Caco-2 (cell line): ENCODE data around the gene GALNT14. TPM values are rescaled to one million over a fixed set of nuclear protein-coding genes. Genes with fewer than 3 reads are reported as not detected.

Experiments
- BruUV-seq: library from RNA; stranded (reverse); fragments of 400-500 nt; replicated peaks from 2 replicates; lab custom pipeline; 2021; lab: Mats Ljungman, UMichigan
- CTCF ChIA-PET: fragments of 300-600 bp; sonication (Branson Sonifier 250); formaldehyde crosslinking; loops from one replicate; lab custom pipeline; 2022; ENCODE audit warnings: antibody characterized with exemption; lab: Charles Lee
- POLR2A ChIA-PET: fragments of 300-600 bp; sonication (Branson Sonifier 250); formaldehyde crosslinking; loops from one replicate; lab custom pipeline; 2022; ENCODE audit warnings: antibody characterized with exemption; lab: Charles Lee
- DNase-seq, 2 experiments: peaks; one replicate each; pipeline versions ENCODE4 v3.0.0 to v3.0.0-alpha.2; 2020 to 2022
- H3K27me3 ChIP-seq: replicated peaks from 2 replicates; pipeline ENCODE4 v1.6.0; 2011; ENCODE audit warnings: low read length; ENCODE audit not compliant: control insufficient read depth, insufficient read depth
- H3K36me3 ChIP-seq: 2 replicates; pipeline ENCODE4 v1.5.1; 2011; ENCODE audit warnings: low read length; ENCODE audit not compliant: control insufficient read depth, insufficient read depth
- H3K4me1 ChIP-seq: fragments of 250-450 bp; sonication (Bioruptor Pico); 2 replicates; pipeline ENCODE4 v1.5.1; 2020; ENCODE audit warnings: mild to moderate bottlenecking
- H3K4me3 ChIP-seq: 2 replicates; pipeline ENCODE4 v1.5.1; 2011; ENCODE audit warnings: low read depth, mild to moderate bottlenecking, control low read depth, low read length
- H3K9me3 ChIP-seq: fragments of 250-450 bp; sonication (Bioruptor Pico); 2 replicates; pipeline ENCODE4 v1.5.1; 2020; ENCODE audit warnings: mild to moderate bottlenecking, moderate library complexity
- H3K27ac Mint-ChIP-seq: one replicate; pipeline ENCODE4 v1.8.0; 2022; ENCODE audit warnings: mixed read lengths; ENCODE audit not compliant: unreplicated experiment
- H3K27me3 Mint-ChIP-seq: one replicate; pipeline ENCODE4 v1.8.0; 2022; ENCODE audit warnings: mixed read lengths; ENCODE audit not compliant: insufficient read depth, unreplicated experiment
- H3K36me3 Mint-ChIP-seq: one replicate; pipeline ENCODE4 v1.8.0; 2022; ENCODE audit warnings: mild to moderate bottlenecking, mixed read lengths; ENCODE audit not compliant: insufficient read depth, unreplicated experiment
- H3K4me1 Mint-ChIP-seq: one replicate; pipeline ENCODE4 v1.8.0; 2022; ENCODE audit warnings: low read depth, mixed read lengths; ENCODE audit not compliant: unreplicated experiment
- H3K4me3 Mint-ChIP-seq: one replicate; pipeline ENCODE4 v1.8.0; 2022; ENCODE audit warnings: mild to moderate bottlenecking, moderate library complexity, mixed read lengths; ENCODE audit not compliant: unreplicated experiment
- H3K9me3 Mint-ChIP-seq: one replicate; pipeline ENCODE4 v1.8.0; 2022; ENCODE audit warnings: mixed read lengths; ENCODE audit not compliant: unreplicated experiment
- intact Hi-C: fragments of 100-400 bp; cut with micrococcal nuclease; formaldehyde crosslinking; loops from one replicate; pipeline ENCODE4 v1.10.0; 2022; ENCODE audit not compliant: unreplicated experiment
- total RNA-seq: library from RNA; stranded (reverse); gene quantifications from 2 replicates; pipeline ENCODE4 v1.2.3, GENCODE V29; 2022
- TF ChIP-seq, protein P1 (sequence below), 2 experiments: fragments of 200-600 bp in 1 of 2; IDR thresholded peaks; 1 replicate in 1 of 2; 2 replicates in 1 of 2; pipeline versions ENCODE4 v1.5.1 to v1.8.0; 2011 to 2022; ENCODE audit warnings: antibody characterized with exemption in 1 of 2, control low read depth in 1 of 2, inconsistent platforms in 1 of 2, low read depth in 1 of 2, low read length in 1 of 2, mild to moderate bottlenecking in 1 of 2, moderate library complexity in 1 of 2; ENCODE audit not compliant: insufficient read depth in 1 of 2, severe bottlenecking in 1 of 2, unreplicated experiment in 1 of 2

The GALNT14 gene
- total RNA-seq, 1 experiment from 2014 or later: not detected

DNA sequence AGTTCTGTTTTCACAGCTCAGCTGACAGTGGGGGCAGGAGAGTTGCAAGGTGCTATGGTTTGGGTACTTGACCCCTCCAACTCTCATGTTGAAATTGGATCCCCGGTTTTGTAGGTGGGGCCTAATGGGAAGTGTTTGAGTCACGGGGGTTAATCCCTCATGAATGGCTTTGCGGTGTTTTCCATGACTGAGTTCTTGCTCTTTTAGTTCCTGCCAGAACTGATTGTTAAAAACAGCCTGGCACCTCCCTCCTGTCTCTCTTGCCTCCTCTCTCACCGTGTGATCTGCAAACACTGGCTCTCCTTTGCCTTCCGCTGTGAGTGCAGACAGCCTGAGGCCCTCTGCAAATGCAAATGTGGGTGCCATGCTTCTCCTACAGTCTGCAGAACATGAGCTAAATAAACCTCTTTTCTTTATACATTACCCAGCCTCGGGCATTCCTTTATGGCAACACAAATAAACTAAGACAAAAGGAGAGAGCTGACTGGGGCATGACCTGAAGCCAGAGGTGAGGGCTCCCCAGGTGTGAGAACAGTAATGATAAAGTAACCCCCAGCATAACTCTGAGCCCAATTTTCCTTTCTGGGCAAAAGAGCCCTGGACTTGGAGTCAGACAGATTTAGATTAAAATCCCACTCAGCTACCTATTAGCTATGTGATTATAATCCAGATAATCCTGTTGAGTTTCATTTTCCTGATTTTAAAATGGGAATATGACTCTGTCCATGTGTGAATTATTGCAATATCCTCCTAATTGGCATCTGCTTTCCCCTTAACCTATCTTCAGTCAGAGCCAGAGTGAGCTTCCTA is 266.1 kb downstream of the GALNT14 start:
- Mint-ChIP-seq H3K27me3 (peaks cover 5% of the 10 kb centered on the region), H3K36me3 (no peaks in the 10 kb centered on the region), H3K4me1 (no peaks in the 10 kb centered on the region), H3K4me3 (no peak overlapping the region), H3K27ac (no peak overlapping the region), H3K9me3 (no peaks in the 10 kb centered on the region)
- no peak for DNase-seq
- Histone ChIP-seq H3K4me1 (no peaks in the 10 kb centered on the region), H3K4me3 (no peak overlapping the region), H3K27me3 (no peaks in the 10 kb centered on the region), H3K9me3 (no peaks in the 10 kb centered on the region), H3K36me3 (no peaks in the 10 kb centered on the region)
- intact Hi-C loops: no loop called here
- TF ChIP-seq, protein P1, sequence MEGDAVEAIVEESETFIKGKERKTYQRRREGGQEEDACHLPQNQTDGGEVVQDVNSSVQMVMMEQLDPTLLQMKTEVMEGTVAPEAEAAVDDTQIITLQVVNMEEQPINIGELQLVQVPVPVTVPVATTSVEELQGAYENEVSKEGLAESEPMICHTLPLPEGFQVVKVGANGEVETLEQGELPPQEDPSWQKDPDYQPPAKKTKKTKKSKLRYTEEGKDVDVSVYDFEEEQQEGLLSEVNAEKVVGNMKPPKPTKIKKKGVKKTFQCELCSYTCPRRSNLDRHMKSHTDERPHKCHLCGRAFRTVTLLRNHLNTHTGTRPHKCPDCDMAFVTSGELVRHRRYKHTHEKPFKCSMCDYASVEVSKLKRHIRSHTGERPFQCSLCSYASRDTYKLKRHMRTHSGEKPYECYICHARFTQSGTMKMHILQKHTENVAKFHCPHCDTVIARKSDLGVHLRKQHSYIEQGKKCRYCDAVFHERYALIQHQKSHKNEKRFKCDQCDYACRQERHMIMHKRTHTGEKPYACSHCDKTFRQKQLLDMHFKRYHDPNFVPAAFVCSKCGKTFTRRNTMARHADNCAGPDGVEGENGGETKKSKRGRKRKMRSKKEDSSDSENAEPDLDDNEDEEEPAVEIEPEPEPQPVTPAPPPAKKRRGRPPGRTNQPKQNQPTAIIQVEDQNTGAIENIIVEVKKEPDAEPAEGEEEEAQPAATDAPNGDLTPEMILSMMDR (IDR thresholded peaks at IDR 0.05; ENCODE audit: insufficient read depth in 1 of 2, low read depth in 1 of 2, low read length in 1 of 2, severe bottlenecking in 1 of 2, unreplicated experiment in 1 of 2): no peak
- ChIA-PET CTCF (interaction anchor here (1.9 kb wide), 1 partner anchor 9 kb away, joined by 7 read pairs; no protein-coding TSS in a partner anchor), POLR2A (no interaction called here)
- BruUV-seq: no TSS peak

DNA sequence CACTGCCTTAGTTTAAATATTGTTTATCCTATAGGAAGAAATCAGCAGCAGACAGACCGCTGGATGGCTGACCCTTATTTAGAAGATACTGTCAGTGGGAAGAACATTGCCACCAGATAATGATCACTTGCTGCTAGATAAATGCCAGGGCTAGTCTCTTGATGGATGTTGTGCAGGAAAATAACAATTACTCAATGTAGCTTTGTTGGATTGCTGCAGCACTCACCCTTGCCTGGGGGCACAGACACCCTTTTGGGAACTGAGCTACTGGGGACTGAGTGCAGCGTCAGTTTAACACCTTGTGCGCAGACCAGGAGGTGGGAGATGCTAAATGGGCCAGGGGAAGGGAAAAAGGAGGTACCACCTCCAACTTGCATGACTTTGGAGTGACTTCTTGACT is 266.8 kb downstream of the GALNT14 start:
- H3K4me3 Mint-ChIP-seq: no peak overlapping the region
- no peaks in the 10 kb centered on the region for H3K36me3 Mint-ChIP-seq
- Histone ChIP-seq H3K4me3 (no peak overlapping the region), H3K9me3 (no peaks in the 10 kb centered on the region), H3K27me3 (no peaks in the 10 kb centered on the region), H3K4me1 (no peaks in the 10 kb centered on the region), H3K36me3 (no peaks in the 10 kb centered on the region)
- no peaks in the 10 kb centered on the region for H3K4me1 Mint-ChIP-seq
- intact Hi-C loops: no loop called here
- peaks cover 8% of the 10 kb centered on the region for H3K27me3 Mint-ChIP-seq
- POLR2A ChIA-PET: no interaction called here
- H3K9me3 Mint-ChIP-seq: no peaks in the 10 kb centered on the region
- no peak for DNase-seq
- no peak overlapping the region for H3K27ac Mint-ChIP-seq
- BruUV-seq: no TSS peak
- CTCF ChIA-PET: interaction anchor here (1.9 kb wide), 1 partner anchor 8 kb away, joined by 7 read pairs; no protein-coding TSS in a partner anchor
- TF ChIP-seq, protein P1 (IDR thresholded peaks at IDR 0.05; ENCODE audit: insufficient read depth in 1 of 2, low read depth in 1 of 2, low read length in 1 of 2, severe bottlenecking in 1 of 2, unreplicated experiment in 1 of 2): no peak

DNA sequence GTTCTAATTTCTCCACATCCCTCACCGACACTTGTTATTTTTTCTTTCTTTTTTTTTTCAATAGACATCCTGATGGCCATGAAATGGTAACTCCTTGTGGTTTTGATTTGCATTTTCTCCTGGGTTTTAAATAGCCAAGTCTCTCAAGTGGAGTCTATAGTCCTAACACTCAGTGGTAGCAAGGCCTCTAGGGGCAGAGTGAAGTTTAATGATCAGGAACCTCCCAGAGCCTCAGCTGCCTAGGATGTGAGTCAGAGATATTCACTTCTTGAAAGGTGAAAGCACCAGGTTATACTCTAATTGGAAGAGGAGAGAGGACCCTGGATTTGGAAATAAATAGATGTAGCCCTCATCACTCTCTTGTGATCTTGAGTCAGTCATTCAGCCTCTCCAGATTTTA is 268.3 kb downstream of the GALNT14 start:
- no peaks in the 10 kb centered on the region for H3K36me3 Mint-ChIP-seq
- ChIA-PET CTCF (no interaction called here), POLR2A (no interaction called here)
- H3K4me1 Mint-ChIP-seq: no peaks in the 10 kb centered on the region
- no peak for DNase-seq
- no peaks in the 10 kb centered on the region for H3K36me3 ChIP-seq
- intact Hi-C loops: no loop called here
- H3K27me3 ChIP-seq: no peaks in the 10 kb centered on the region
- peaks cover 8% of the 10 kb centered on the region for H3K27me3 Mint-ChIP-seq
- TF ChIP-seq, protein P1 (IDR thresholded peaks at IDR 0.05; ENCODE audit: insufficient read depth in 1 of 2, low read depth in 1 of 2, low read length in 1 of 2, severe bottlenecking in 1 of 2, unreplicated experiment in 1 of 2): no peak
- no peaks in the 10 kb centered on the region for H3K4me1 ChIP-seq
- H3K9me3 ChIP-seq: no peaks in the 10 kb centered on the region
- H3K4me3 ChIP-seq: no peak overlapping the region
- BruUV-seq: no TSS peak
- H3K9me3 Mint-ChIP-seq: no peaks in the 10 kb centered on the region
- H3K4me3 Mint-ChIP-seq: no peak overlapping the region
- no peak overlapping the region for H3K27ac Mint-ChIP-seq
